Vagina (tissue), 2 donors: ENCODE measurements around the gene CLNS1A. TPM values are rescaled to one million over a fixed set of nuclear protein-coding genes. Genes with fewer than 3 reads are reported as not detected.

Experiments used
- DNase-seq, 2 donors: peaks; one replicate each; pipeline ENCODE4 v3.0.0-alpha.2; 2017; ENCODE audit errors: extremely low spot score in 2 of 2
- H3K27ac ChIP-seq: fragments of 200-600 bp; sonication (generic); one replicate; pipeline ENCODE4 v1.5.1; 2019
- H3K27me3 ChIP-seq: fragments of 200-600 bp; sonication (generic); one replicate; pipeline ENCODE4 v1.5.1; 2019
- H3K36me3 ChIP-seq, 2 donors: fragments of 200-600 bp; sonication (generic); one replicate each; pipeline ENCODE4 v1.5.1; 2017 to 2019
- H3K4me1 ChIP-seq: fragments of 200-600 bp; sonication (generic); one replicate; pipeline ENCODE4 v1.5.1; 2019
- H3K4me3 ChIP-seq, 2 donors: fragments of 200-600 bp; sonication (generic); 1 replicate in 1 of 2; 2 replicates in 1 of 2; pipeline ENCODE4 v1.5.1; 2016 to 2019
- H3K9me3 ChIP-seq: fragments of 200-600 bp; sonication (generic); one replicate; pipeline ENCODE4 v1.5.1; 2019
- POLR2A ChIP-seq, 2 donors: fragments of 450-650 bp; IDR thresholded peaks; one replicate each; pipeline ENCODE4 v1.6.1; 2017; ENCODE audit warnings: antibody characterized with exemption in 2 of 2, mild to moderate bottlenecking in 2 of 2, moderate library complexity in 2 of 2
- POLR2AphosphoS5 ChIP-seq, 2 donors: sonication (generic); formaldehyde crosslinking; IDR thresholded peaks; one replicate each; pipeline ENCODE4 v1.9.0; 2017; ENCODE audit warnings: antibody characterized with exemption in 2 of 2, mild to moderate bottlenecking in 2 of 2, low read depth in 1 of 2; ENCODE audit not compliant: insufficient read depth in 1 of 2
- intact Hi-C: fragments of 100-400 bp; cut with DNase I; formaldehyde crosslinking; loops from one replicate; pipeline ENCODE4 v1.15.1; 2023
- total RNA-seq: library from RNA; depleted of rRNA; stranded (reverse); fragments of >200 nt; gene quantifications from one replicate; pipeline ENCODE4 v1.2.3, GENCODE V29; 2016
- TF ChIP-seq, protein P1 (sequence below), 3 experiments: fragments of 450-650 bp in 2 of 3; fragments of 200-600 bp in 1 of 3; sonication (generic) in 1 of 3; IDR thresholded peaks; one replicate each; pipeline ENCODE4 v1.5.1; 2017 to 2019; ENCODE audit warnings: antibody characterized with exemption in 3 of 3, mild to moderate bottlenecking in 2 of 3, moderate library complexity in 2 of 3

Gene CLNS1A
- total RNA-seq, 1 donor from 2014 or later: 67.0 TPM

DNA sequence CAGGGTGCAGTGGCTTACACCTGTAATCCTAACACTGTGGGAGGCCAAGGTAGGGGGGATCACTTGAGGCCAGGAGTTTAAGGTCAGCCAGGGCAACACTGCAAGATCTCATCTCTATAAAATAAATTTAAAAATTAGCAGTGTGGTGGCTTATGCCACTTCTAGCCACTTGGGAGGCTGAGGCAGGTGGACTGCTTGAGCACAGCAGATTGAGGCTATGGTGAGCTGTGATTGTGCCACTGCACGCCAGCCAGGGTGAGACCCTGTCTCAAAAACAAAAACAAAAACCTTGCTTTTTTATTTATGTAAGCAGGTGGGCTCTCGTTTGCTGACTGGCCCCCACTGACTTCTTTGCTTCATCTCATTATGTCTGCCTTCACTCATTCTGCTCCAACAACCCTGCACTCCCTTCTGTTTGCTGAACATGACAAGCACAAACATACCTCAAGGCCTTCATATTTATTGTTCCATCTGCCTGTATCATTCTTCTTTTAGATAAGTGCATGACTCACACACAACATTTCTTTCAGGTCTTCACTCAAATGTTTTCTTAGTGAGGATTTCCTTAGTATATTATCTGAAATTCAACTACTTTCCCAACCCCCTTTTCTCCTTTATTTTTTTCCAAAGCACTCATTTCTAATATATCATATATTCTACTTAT, 32.4 kb upstream of the CLNS1A start:
- H3K27me3 ChIP-seq: no peaks in the 10 kb centered on the region
- TF ChIP-seq POLR2A (IDR thresholded peaks at IDR 0.05): no peak
- TF ChIP-seq, protein P1, sequence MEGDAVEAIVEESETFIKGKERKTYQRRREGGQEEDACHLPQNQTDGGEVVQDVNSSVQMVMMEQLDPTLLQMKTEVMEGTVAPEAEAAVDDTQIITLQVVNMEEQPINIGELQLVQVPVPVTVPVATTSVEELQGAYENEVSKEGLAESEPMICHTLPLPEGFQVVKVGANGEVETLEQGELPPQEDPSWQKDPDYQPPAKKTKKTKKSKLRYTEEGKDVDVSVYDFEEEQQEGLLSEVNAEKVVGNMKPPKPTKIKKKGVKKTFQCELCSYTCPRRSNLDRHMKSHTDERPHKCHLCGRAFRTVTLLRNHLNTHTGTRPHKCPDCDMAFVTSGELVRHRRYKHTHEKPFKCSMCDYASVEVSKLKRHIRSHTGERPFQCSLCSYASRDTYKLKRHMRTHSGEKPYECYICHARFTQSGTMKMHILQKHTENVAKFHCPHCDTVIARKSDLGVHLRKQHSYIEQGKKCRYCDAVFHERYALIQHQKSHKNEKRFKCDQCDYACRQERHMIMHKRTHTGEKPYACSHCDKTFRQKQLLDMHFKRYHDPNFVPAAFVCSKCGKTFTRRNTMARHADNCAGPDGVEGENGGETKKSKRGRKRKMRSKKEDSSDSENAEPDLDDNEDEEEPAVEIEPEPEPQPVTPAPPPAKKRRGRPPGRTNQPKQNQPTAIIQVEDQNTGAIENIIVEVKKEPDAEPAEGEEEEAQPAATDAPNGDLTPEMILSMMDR (IDR thresholded peaks at IDR 0.05): no peak
- TF ChIP-seq POLR2AphosphoS5 (IDR thresholded peaks at IDR 0.05; ENCODE audit: insufficient read depth in 1 of 2, low read depth in 1 of 2): no peak
- H3K4me1 ChIP-seq: no peaks in the 10 kb centered on the region
- DNase-seq: no peak
- no peak overlapping the region for H3K4me3 ChIP-seq
- peaks cover 0 to 73% of the 10 kb centered on the region in 2 donors for H3K36me3 ChIP-seq
- no peak overlapping the region for H3K27ac ChIP-seq
- H3K9me3 ChIP-seq: no peaks in the 10 kb centered on the region
- intact Hi-C loops: no loop called here

DNA sequence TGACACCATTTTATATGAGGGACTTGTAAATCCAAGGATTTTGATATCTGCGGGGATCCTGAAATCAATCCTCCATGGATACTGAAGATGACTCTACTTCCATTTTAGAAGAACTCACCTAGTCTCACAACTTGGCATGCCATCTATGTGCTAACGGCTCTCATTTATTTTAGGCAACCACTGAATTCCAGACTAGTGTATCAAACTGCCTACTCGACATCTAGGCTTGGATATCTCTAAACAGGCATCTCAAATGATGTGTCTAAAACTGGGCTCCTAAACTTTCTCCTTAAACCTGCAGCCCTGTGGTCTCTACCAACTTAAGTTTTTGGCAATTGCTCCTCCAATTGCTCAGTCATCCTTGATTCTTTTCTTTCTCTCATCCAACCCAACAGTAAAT, 31.2 kb upstream of the CLNS1A start:
- Histone ChIP-seq H3K36me3 (peaks cover 0 to 62% of the 10 kb centered on the region in 2 donors), H3K4me1 (no peaks in the 10 kb centered on the region), H3K4me3 (no peak overlapping the region), H3K9me3 (no peaks in the 10 kb centered on the region), H3K27ac (no peak overlapping the region), H3K27me3 (no peaks in the 10 kb centered on the region)
- TF ChIP-seq, protein P1 (IDR thresholded peaks at IDR 0.05): no peak
- TF ChIP-seq POLR2A (IDR thresholded peaks at IDR 0.05): no peak
- no peak for DNase-seq
- intact Hi-C loops: no loop called here

- no peaks in the 10 kb centered on the region for H3K9me3 ChIP-seq
- H3K4me1 ChIP-seq: no peaks in the 10 kb centered on the region
- no peak for DNase-seq
- peaks cover 0 to 48% of the 10 kb centered on the region in 2 donors for H3K36me3 ChIP-seq
- TF ChIP-seq, protein P1 (IDR thresholded peaks at IDR 0.05): no peak
- no peak for TF ChIP-seq POLR2A (IDR thresholded peaks at IDR 0.05)
- TF ChIP-seq POLR2AphosphoS5 (IDR thresholded peaks at IDR 0.05; ENCODE audit: insufficient read depth in 1 of 2, low read depth in 1 of 2): no peak
- H3K4me3 ChIP-seq: no peak overlapping the region
- no peak overlapping the region for H3K27ac ChIP-seq
- intact Hi-C loops: no loop called here
- no peaks in the 10 kb centered on the region for H3K27me3 ChIP-seq
These were observed 27.8 kb upstream of the CLNS1A start for GRCh38 chr11:77665240-77665965.

GRCh38 chr11:77661670-77662069, 24.1 kb upstream of the CLNS1A start:
- intact Hi-C loops: no loop called here
- no peaks in the 10 kb centered on the region for H3K9me3 ChIP-seq
- DNase-seq: no peak
- TF ChIP-seq, protein P1 (IDR thresholded peaks at IDR 0.05): no peak
- TF ChIP-seq POLR2A (IDR thresholded peaks at IDR 0.05) (no peak), POLR2AphosphoS5 (IDR thresholded peaks at IDR 0.05; ENCODE audit: insufficient read depth in 1 of 2, low read depth in 1 of 2) (no peak)
- peaks cover 0 to 17% of the 10 kb centered on the region in 2 donors for H3K36me3 ChIP-seq
- no peak overlapping the region for H3K27ac ChIP-seq
- H3K27me3 ChIP-seq: no peaks in the 10 kb centered on the region
- no peak overlapping the region for H3K4me3 ChIP-seq
- H3K4me1 ChIP-seq: no peaks in the 10 kb centered on the region

DNA sequence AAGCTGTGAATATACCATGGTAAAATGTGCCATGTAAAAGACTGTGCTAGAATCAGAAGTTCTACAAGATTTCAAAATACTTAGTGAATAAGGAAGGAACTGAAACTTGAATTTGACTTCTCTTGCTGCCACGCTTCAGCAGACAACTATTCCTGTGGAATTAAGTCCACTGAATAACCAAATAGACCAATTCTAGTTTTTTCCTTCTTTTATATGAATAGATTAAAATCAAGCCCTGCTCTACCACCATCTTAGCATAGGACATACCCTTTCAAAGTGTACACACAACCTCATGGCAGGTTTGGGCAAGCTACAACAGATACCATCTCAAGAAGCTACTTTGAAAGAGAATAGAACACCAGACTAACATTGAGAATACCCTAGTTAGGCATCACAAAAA, 23.4 kb upstream of the CLNS1A start:
- DNase-seq: no peak
- intact Hi-C loops: no loop called here
- TF ChIP-seq POLR2A (IDR thresholded peaks at IDR 0.05) (no peak), POLR2AphosphoS5 (IDR thresholded peaks at IDR 0.05; ENCODE audit: insufficient read depth in 1 of 2, low read depth in 1 of 2) (no peak)
- TF ChIP-seq, protein P1 (IDR thresholded peaks at IDR 0.05): no peak
- Histone ChIP-seq H3K9me3 (no peaks in the 10 kb centered on the region), H3K4me1 (no peaks in the 10 kb centered on the region), H3K36me3 (peaks cover 0 to 11% of the 10 kb centered on the region in 2 donors), H3K4me3 (no peak overlapping the region), H3K27ac (no peak overlapping the region), H3K27me3 (no peaks in the 10 kb centered on the region)
